Measurements from ENCODE around the gene NSD1.

The NSD1 gene, protein sequence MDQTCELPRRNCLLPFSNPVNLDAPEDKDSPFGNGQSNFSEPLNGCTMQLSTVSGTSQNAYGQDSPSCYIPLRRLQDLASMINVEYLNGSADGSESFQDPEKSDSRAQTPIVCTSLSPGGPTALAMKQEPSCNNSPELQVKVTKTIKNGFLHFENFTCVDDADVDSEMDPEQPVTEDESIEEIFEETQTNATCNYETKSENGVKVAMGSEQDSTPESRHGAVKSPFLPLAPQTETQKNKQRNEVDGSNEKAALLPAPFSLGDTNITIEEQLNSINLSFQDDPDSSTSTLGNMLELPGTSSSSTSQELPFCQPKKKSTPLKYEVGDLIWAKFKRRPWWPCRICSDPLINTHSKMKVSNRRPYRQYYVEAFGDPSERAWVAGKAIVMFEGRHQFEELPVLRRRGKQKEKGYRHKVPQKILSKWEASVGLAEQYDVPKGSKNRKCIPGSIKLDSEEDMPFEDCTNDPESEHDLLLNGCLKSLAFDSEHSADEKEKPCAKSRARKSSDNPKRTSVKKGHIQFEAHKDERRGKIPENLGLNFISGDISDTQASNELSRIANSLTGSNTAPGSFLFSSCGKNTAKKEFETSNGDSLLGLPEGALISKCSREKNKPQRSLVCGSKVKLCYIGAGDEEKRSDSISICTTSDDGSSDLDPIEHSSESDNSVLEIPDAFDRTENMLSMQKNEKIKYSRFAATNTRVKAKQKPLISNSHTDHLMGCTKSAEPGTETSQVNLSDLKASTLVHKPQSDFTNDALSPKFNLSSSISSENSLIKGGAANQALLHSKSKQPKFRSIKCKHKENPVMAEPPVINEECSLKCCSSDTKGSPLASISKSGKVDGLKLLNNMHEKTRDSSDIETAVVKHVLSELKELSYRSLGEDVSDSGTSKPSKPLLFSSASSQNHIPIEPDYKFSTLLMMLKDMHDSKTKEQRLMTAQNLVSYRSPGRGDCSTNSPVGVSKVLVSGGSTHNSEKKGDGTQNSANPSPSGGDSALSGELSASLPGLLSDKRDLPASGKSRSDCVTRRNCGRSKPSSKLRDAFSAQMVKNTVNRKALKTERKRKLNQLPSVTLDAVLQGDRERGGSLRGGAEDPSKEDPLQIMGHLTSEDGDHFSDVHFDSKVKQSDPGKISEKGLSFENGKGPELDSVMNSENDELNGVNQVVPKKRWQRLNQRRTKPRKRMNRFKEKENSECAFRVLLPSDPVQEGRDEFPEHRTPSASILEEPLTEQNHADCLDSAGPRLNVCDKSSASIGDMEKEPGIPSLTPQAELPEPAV (N-terminal part only)

DNA sequence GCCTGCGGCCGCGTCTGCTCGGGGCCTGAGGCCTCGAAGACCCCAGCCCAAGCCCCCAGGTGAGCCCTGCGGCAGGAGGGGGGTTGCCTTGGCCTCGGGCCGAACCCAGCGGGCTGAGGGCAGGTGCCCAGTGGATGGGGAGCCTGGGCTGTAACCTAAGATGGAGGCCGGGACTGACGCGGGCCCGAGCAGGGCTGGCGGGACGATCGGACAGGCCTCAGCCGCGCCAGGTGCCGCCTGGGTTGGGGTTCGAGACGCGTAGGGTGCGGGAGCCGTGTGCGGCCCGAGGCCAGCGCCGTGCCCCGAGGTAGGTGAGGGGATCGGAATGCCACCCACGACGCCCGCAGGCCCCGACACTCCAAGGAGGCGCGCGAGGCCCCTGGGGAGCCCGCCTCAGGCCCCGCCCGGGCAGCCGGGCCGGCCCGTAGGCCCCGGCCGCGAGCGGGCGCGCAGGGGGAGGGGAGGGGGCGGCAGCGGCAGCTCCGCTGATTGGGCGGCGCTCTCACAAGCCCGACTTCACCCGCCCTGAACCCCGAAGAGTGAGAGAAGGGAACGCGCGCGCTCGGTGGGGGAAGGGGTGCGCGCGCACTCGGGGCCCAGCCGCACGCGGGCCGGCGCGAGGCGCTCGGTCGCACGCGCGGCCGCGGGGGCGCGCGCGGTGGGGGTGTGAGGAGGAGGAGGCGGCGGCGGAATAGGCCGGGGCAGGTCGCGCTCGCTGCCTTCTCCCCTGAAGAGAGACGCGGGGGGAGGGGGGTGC is at the start of gene NSD1:
Gene NSD1, plus strand, starts transcription at position 678 of the 757 bp plus-strand sequence. CDS start 1,331 bp downstream, outside the sequence.
- Histone ChIP-seq H3K4me1 (ENCODE audit: control insufficient read depth, insufficient read depth, low read length) (peaks cover 37% of the 10 kb centered on the region), H3K27ac (ENCODE audit: low read depth, low read length) (peak within 1 kb of the TSS; percentile 100), H3K27me3 (ENCODE audit: control insufficient read depth, insufficient read depth, low read length) (no peaks in the 10 kb centered on the region), H3K9ac (ENCODE audit: low read length) (peak within 1 kb of the TSS; percentile 99), H3K4me3 (ENCODE audit: low read depth, low read length) (peak within 1 kb of the TSS; percentile 92), H3K36me3 (ENCODE audit: control insufficient read depth, insufficient read depth, low read length) (peaks cover 36% of the 10 kb centered on the region), H3K9me3 (ENCODE audit: control insufficient read depth, insufficient read depth, low read depth, low read length) (no peaks in the 10 kb centered on the region)

DNA sequence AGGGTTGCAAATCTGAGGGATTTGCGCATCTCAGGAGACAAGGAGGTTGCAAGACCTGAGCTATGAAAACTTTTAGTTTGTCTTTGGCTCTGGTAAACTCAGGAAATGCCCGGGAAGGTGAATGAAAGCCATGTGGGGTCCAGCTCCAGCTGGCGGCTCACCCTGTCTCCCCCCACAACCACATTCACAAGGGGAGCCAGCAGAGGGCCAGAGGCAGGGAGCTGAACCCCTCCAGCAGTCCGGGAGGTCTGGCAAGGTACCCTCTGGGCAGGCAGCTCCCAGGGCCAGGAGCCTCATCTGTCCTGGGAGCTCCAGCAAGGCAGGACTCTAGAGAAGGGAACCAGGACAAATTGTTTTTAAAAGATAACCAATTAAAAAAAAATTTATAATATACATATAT is 49.4 kb upstream of the NSD1 start:
- H3K4me1 ChIP-seq (ENCODE audit: control insufficient read depth, insufficient read depth, low read length) = peaks cover 20% of the 10 kb centered on the region
- no peak overlapping the region for H3K9ac ChIP-seq (ENCODE audit: low read length)

DNA sequence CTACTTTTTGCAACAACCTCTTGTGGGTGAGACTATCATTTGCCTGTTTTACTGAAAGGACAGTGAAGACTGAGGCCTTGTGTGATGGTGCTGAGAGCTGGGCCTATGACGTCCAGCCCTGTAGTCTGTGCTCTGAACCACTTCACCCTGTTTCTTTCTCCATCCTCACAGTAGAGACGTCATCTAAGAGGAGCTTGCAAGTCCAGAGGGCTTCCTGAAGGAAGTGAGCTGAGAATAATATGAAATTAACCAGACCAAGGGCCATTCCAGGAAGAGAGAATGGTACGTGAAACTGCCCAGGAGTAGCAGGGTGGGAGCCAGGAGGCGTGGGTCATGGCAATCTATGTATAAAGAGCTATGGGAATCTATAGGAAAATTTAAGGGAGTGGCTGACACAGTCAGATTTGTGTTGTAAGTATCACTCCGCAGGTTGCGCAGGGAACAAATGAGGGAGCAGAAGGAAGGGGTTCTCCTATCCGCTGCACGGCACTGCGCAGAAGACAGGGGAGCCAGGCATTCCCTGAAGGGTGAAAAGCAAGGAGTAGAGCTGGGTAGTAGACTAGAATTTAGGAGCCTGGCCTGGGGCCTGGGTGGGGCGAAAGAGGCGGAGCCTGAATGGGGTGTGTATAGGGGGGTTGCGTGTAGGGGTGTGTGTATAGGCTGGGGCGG is 47.5 kb upstream of the NSD1 start:
- Histone ChIP-seq H3K9me3 (ENCODE audit: control insufficient read depth, insufficient read depth, low read depth, low read length) (no peaks in the 10 kb centered on the region), H3K27me3 (ENCODE audit: control insufficient read depth, insufficient read depth, low read length) (no peaks in the 10 kb centered on the region), H3K9ac (ENCODE audit: low read length) (peak overlapping the region; percentile 4), H3K36me3 (ENCODE audit: control insufficient read depth, insufficient read depth, low read length) (peaks cover 18% of the 10 kb centered on the region), H3K4me1 (ENCODE audit: control insufficient read depth, insufficient read depth, low read length) (peaks cover 20% of the 10 kb centered on the region), H3K27ac (ENCODE audit: low read depth, low read length) (no peak overlapping the region), H3K4me3 (ENCODE audit: low read depth, low read length) (peak overlapping the region; percentile 17; the same call in 1 of the 2 replicates)

More for the DNA sequence above, 49.4 kb upstream of the NSD1 start:
- Histone ChIP-seq H3K27ac (ENCODE audit: low read depth, low read length) (no peak overlapping the region), H3K4me3 (ENCODE audit: low read depth, low read length) (no peak overlapping the region), H3K36me3 (ENCODE audit: control insufficient read depth, insufficient read depth, low read length) (peaks cover 2% of the 10 kb centered on the region; the same call in 1 of the 2 replicates), H3K9me3 (ENCODE audit: control insufficient read depth, insufficient read depth, low read depth, low read length) (no peaks in the 10 kb centered on the region), H3K27me3 (ENCODE audit: control insufficient read depth, insufficient read depth, low read length) (no peaks in the 10 kb centered on the region)

DNA sequence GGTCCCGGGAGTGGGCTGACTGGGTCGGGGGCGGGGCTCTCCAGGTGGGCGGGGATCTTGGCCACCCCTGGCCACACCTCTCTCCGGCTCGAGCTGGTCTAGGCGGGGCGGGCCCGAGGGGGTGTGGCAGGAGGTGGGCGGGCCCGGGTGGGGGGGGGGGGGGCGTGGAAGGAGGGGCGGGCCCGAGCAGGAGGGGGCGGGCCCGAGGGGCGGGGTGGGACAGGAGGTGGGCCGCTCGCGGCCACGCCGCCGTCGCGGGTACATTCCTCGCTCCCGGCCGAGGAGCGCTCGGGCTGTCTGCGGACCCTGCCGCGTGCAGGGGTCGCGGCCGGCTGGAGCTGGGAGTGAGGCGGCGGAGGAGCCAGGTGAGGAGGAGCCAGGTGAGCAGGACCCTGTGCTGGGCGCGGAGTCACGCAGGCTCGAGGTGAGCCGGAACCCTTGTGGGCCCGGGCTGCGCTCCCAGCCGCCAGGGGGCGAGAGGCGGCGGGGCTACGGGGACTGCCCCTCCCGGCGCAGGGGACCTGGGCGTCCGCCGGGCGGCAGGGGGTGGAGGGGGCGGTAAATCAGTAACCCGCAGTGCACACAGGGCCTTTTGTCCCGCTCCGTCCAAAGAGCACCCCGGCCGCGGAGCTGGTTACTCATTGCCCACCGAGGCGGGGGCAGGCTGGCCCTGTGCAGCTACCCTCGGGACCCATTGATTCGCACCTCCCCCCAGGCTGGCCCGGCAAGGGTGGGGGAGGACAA is 46.7 kb upstream of the NSD1 start, which contains the start of gene FGFR4:
Gene FGFR4, plus strand, starts transcription at position 262 of the 744 bp plus-strand sequence. CDS start 2,688 bp downstream, outside the sequence.
- peaks cover 25% of the 10 kb centered on the region for H3K36me3 ChIP-seq (ENCODE audit: control insufficient read depth, insufficient read depth, low read length)
- H3K4me3 ChIP-seq (ENCODE audit: low read depth, low read length) = peak within 1 kb of the TSS; percentile 88
- peak within 1 kb of the TSS; percentile 64; the same call in 1 of the 2 replicates for H3K27ac ChIP-seq (ENCODE audit: low read depth, low read length)
- no peaks in the 10 kb centered on the region for H3K27me3 ChIP-seq (ENCODE audit: control insufficient read depth, insufficient read depth, low read length)
- H3K9me3 ChIP-seq (ENCODE audit: control insufficient read depth, insufficient read depth, low read depth, low read length) = no peaks in the 10 kb centered on the region
- H3K9ac ChIP-seq (ENCODE audit: low read length) = peak within 1 kb of the TSS; percentile 72
- peaks cover 20% of the 10 kb centered on the region for H3K4me1 ChIP-seq (ENCODE audit: control insufficient read depth, insufficient read depth, low read length)

DNA sequence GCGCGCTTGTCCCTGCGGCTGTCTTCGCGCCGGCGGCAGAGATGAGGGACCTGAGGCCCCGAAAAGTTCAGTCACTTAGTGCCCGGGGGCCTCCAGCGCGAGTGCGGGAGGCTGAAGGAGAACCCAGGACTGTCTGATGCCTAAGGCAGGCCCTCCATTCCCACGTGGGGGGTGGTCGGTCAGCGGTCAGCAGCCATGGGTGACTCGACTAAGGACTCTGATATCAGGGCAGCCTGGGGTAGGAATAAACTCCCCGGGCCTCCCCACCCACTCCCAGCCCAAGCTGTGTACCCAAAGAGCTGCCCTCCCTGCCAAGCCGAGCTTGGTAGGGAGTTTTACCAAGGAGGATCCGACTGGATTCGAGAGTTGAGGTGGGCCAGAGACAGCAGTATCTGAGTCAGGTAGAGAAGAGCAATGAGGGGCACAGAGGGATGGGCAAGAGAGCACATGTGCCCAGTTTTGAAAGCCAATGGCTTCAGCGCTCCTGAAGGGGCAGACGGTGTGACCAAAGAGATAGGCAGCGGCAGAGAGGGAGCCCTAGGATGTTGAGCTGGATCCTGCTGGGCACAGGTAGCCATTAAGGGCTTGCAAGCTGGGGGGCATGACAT is 46.1 kb upstream of the NSD1 start:
- peak overlapping the region; percentile 72 for H3K9ac ChIP-seq (ENCODE audit: low read length)
- H3K4me1 ChIP-seq (ENCODE audit: control insufficient read depth, insufficient read depth, low read length) = peaks cover 20% of the 10 kb centered on the region
- H3K9me3 ChIP-seq (ENCODE audit: control insufficient read depth, insufficient read depth, low read depth, low read length) = no peaks in the 10 kb centered on the region
- peak overlapping the region; percentile 88 for H3K4me3 ChIP-seq (ENCODE audit: low read depth, low read length)
- peaks cover 32% of the 10 kb centered on the region for H3K36me3 ChIP-seq (ENCODE audit: control insufficient read depth, insufficient read depth, low read length)
- H3K27ac ChIP-seq (ENCODE audit: low read depth, low read length) = peak overlapping the region; percentile 64; the same call in 1 of the 2 replicates
- H3K27me3 ChIP-seq (ENCODE audit: control insufficient read depth, insufficient read depth, low read length) = no peaks in the 10 kb centered on the region

DNA sequence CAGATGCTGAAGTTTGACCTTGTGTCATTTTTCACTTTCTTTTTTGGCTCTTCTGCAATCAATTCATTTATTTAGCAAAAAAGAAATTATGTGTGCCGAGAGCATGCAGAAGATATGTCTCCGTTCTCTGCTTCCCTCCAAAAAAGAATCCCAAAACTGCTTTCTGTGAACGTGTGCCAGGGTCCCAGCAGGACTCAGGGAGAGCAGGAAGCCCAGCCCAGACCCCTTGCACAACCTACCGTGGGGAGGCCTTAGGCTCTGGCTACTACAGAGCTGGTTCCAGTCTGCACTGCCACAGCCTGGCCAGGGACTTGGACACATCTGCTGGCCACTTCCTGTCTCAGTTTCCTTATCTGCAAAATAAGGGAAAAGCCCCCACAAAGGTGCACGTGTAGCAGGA is 44.4 kb upstream of the NSD1 start:
- peaks cover 48% of the 10 kb centered on the region for H3K36me3 ChIP-seq (ENCODE audit: control insufficient read depth, insufficient read depth, low read length)
- peaks cover 18% of the 10 kb centered on the region for H3K4me1 ChIP-seq (ENCODE audit: control insufficient read depth, insufficient read depth, low read length)
- H3K9me3 ChIP-seq (ENCODE audit: control insufficient read depth, insufficient read depth, low read depth, low read length) = no peaks in the 10 kb centered on the region
- H3K9ac ChIP-seq (ENCODE audit: low read length) = no peak overlapping the region
- no peaks in the 10 kb centered on the region for H3K27me3 ChIP-seq (ENCODE audit: control insufficient read depth, insufficient read depth, low read length)
- no peak overlapping the region for H3K27ac ChIP-seq (ENCODE audit: low read depth, low read length)
- H3K4me3 ChIP-seq (ENCODE audit: low read depth, low read length) = no peak overlapping the region

DNA sequence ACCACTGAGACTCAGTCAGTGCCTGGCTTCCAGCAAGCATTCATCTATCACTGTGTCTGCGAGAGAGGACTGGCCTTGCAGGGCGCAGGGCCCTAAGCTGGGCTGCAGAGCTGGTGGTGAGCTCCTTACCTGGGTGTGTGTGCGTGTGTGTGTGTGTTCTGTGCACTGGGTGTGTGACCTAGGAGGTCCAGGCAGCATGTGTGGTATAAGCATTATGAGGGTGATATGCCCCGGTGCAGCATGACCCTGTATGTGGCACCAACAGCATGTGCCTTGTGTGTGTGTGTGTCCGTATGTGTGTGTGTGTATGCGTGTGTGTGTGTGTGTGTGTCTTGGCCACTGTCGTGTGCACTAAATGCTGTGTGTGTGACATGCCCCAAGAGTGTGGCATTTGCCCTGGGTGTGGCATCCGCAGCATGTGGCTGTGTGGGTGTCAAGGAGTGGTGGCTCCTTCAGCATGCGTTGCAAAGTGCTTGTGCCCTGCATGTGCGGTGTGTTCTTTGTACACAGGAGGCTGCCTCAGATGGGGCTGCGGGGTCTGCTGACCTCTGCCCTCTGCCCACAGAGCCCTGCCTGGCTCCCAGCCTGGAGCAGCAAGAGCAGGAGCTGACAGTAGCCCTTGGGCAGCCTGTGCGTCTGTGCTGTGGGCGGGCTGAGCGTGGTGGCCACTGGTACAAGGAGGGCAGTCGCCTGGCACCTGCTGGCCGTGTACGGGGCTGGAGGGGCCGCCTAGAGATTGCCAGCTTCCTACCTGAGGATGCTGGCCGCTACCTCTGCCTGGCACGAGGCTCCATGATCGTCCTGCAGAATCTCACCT is 43.5 kb upstream of the NSD1 start:
- Histone ChIP-seq H3K36me3 (ENCODE audit: control insufficient read depth, insufficient read depth, low read length) (peaks cover 54% of the 10 kb centered on the region), H3K4me3 (ENCODE audit: low read depth, low read length) (no peak overlapping the region), H3K9ac (ENCODE audit: low read length) (no peak overlapping the region), H3K27ac (ENCODE audit: low read depth, low read length) (no peak overlapping the region), H3K4me1 (ENCODE audit: control insufficient read depth, insufficient read depth, low read length) (peaks cover 16% of the 10 kb centered on the region), H3K9me3 (ENCODE audit: control insufficient read depth, insufficient read depth, low read depth, low read length) (no peaks in the 10 kb centered on the region), H3K27me3 (ENCODE audit: control insufficient read depth, insufficient read depth, low read length) (no peaks in the 10 kb centered on the region)

DNA sequence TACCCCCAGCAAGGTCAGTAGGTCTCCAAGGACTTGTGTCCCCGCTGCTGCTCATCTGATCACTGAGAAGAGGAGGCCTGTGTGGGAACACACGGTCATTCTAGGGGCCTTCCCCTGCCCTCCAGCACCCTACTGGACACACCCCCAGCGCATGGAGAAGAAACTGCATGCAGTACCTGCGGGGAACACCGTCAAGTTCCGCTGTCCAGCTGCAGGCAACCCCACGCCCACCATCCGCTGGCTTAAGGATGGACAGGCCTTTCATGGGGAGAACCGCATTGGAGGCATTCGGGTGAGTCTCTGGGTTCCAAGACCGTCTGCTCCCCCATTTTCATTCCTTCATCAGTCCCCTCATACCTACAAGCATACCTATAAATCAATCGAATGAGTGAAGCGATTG is 42.8 kb upstream of the NSD1 start:
- H3K9me3 ChIP-seq (ENCODE audit: control insufficient read depth, insufficient read depth, low read depth, low read length) = no peaks in the 10 kb centered on the region
- H3K36me3 ChIP-seq (ENCODE audit: control insufficient read depth, insufficient read depth, low read length) = peaks cover 62% of the 10 kb centered on the region
- H3K27ac ChIP-seq (ENCODE audit: low read depth, low read length) = no peak overlapping the region
- no peaks in the 10 kb centered on the region for H3K27me3 ChIP-seq (ENCODE audit: control insufficient read depth, insufficient read depth, low read length)
- no peak overlapping the region for H3K9ac ChIP-seq (ENCODE audit: low read length)
- peaks cover 9% of the 10 kb centered on the region for H3K4me1 ChIP-seq (ENCODE audit: control insufficient read depth, insufficient read depth, low read length)
- H3K4me3 ChIP-seq (ENCODE audit: low read depth, low read length) = no peak overlapping the region

Data from HUES6 (cell line).